Tibial artery (tissue), 4 donors: ENCODE measurements around the gene REPS2.

Experiments
- DNase-seq, 2 donors: peaks; one replicate each; pipeline ENCODE4 v3.0.0-alpha.2; 2019
- H3K27ac ChIP-seq, 2 donors: fragments of 200-600 bp; sonication (generic) in 1 of 2; 1 replicate in 1 of 2; 2 replicates in 1 of 2; pipeline ENCODE4 v1.5.1; 2018 to 2019; ENCODE audit warnings: mild to moderate bottlenecking in 1 of 2
- H3K27me3 ChIP-seq, 2 donors: fragments of 200-600 bp; sonication (generic) in 1 of 2; one replicate each; pipeline versions ENCODE4 v1.5.1 to v1.6.0; 2016 to 2019
- H3K36me3 ChIP-seq, 3 donors: fragments of 200-600 bp; sonication (generic) in 2 of 3; one replicate each; pipeline ENCODE4 v1.5.1; 2016 to 2019; ENCODE audit warnings: mild to moderate bottlenecking in 2 of 3
- H3K4me1 ChIP-seq, 4 donors: fragments of 200-600 bp; sonication (generic) in 2 of 4; 1 replicate in 3 of 4; 2 replicates in 1 of 4; pipeline ENCODE4 v1.5.1; 2016 to 2019
- H3K4me3 ChIP-seq, 2 donors: fragments of 200-600 bp; sonication (generic) in 1 of 2; 1 replicate in 1 of 2; 2 replicates in 1 of 2; pipeline ENCODE4 v1.5.1; 2018 to 2019; ENCODE audit warnings: mild to moderate bottlenecking in 2 of 2
- H3K9me3 ChIP-seq, 3 donors: fragments of 200-600 bp; sonication (generic) in 1 of 3; one replicate each; pipeline ENCODE4 v1.5.1; 2016 to 2019
- CTCF ChIP-seq, 2 experiments: fragments of 200-600 bp in 1 of 2; fragments of 450-650 bp in 1 of 2; IDR thresholded peaks; one replicate each; pipeline ENCODE4 v1.5.1; 2017 to 2019; ENCODE audit warnings: antibody characterized with exemption in 2 of 2, mild to moderate bottlenecking in 1 of 2, moderate library complexity in 1 of 2
- intact Hi-C: fragments of 100-400 bp; cut with DNase I; formaldehyde crosslinking; loops from one replicate; pipeline ENCODE4 v1.15.0; 2023; ENCODE audit warnings: low total_unique reads

The REPS2 gene

GRCh38 chrX:16946361-16946964 is at the start of gene REPS2:
Gene REPS2, plus strand, starts transcription at chrX:16946658. Its CDS starts 204 bp downstream, at chrX:16946862.
- Histone ChIP-seq H3K27ac (peak within 1 kb of the TSS in 1 of 2 donors; percentile 52), H3K4me3 (peak within 1 kb of the TSS; percentile 60 to 75), H3K4me1 (peaks cover 0 to 3% (median 0%) of the 10 kb centered on the region in 4 donors), H3K27me3 (no peaks in the 10 kb centered on the region), H3K36me3 (no peaks in the 10 kb centered on the region), H3K9me3 (peaks cover 0 to 15% (median 4%) of the 10 kb centered on the region in 3 donors)
- peak; percentile 74 to 87 for DNase-seq
- intact Hi-C loops = no loop called here
- TF ChIP-seq CTCF (IDR thresholded peaks at IDR 0.05) = no peak

- TF ChIP-seq CTCF (IDR thresholded peaks at IDR 0.05) = no peak
- no peak overlapping the region for H3K4me3 ChIP-seq
- no peaks in the 10 kb centered on the region for H3K36me3 ChIP-seq
- intact Hi-C loops = no loop called here
- no peak overlapping the region for H3K27ac ChIP-seq
- no peaks in the 10 kb centered on the region for H3K4me1 ChIP-seq
- H3K27me3 ChIP-seq = no peaks in the 10 kb centered on the region
- no peak for DNase-seq
- no peaks in the 10 kb centered on the region for H3K9me3 ChIP-seq
Measured at GRCh38 chrX:16897445-16897844, 49.0 kb upstream of the REPS2 start.

- H3K27me3 ChIP-seq = no peaks in the 10 kb centered on the region
- H3K4me3 ChIP-seq = no peak overlapping the region
- no peaks in the 10 kb centered on the region for H3K9me3 ChIP-seq
- H3K36me3 ChIP-seq = no peaks in the 10 kb centered on the region
- no peak for DNase-seq
- H3K27ac ChIP-seq = no peak overlapping the region
- no peak for TF ChIP-seq CTCF (IDR thresholded peaks at IDR 0.05)
- no peaks in the 10 kb centered on the region for H3K4me1 ChIP-seq
- intact Hi-C loops = no loop called here
Measured at GRCh38 chrX:16903274-16904022, 43.0 kb upstream of the REPS2 start.

GRCh38 chrX:16910376-16910775 is 36.1 kb upstream of the REPS2 start:
- Histone ChIP-seq H3K27me3 (no peaks in the 10 kb centered on the region), H3K4me3 (no peak overlapping the region), H3K27ac (no peak overlapping the region), H3K9me3 (no peaks in the 10 kb centered on the region), H3K4me1 (no peaks in the 10 kb centered on the region), H3K36me3 (no peaks in the 10 kb centered on the region)
- TF ChIP-seq CTCF (IDR thresholded peaks at IDR 0.05) = no peak
- DNase-seq = no peak
- intact Hi-C loops = no loop called here

- TF ChIP-seq CTCF (IDR thresholded peaks at IDR 0.05) = no peak
- intact Hi-C loops = no loop called here
- Histone ChIP-seq H3K36me3 (no peaks in the 10 kb centered on the region), H3K27ac (no peak overlapping the region), H3K4me1 (no peaks in the 10 kb centered on the region), H3K4me3 (no peak overlapping the region), H3K9me3 (no peaks in the 10 kb centered on the region), H3K27me3 (no peaks in the 10 kb centered on the region)
- peak in 1 of 2 donors; percentile 23 for DNase-seq
Measured at GRCh38 chrX:16914058-16914457, 32.4 kb upstream of the REPS2 start.
